Measurements from ENCODE around the gene EIF2AK2.

DNA sequence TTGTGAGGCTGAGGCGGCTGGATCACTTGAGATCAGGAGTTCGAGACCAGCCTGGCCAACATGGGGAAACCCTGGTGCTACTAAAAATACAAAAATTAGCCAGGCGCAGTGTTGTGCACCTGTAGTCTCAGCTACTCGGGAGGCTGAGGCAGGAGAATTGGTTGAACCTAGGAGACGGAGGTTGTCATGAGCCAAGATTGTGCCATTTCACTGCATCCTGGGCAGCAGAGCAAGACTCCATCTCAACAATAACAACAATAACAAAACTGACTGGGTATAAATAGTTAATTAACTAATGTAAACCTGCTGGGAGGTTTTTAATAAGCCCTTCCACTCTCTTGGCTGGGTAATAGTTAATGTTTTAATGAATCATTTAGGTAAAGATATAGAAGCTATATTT lies 23.9 kb upstream of the EIF2AK2 start:
- TF ChIP-seq, protein P1, sequence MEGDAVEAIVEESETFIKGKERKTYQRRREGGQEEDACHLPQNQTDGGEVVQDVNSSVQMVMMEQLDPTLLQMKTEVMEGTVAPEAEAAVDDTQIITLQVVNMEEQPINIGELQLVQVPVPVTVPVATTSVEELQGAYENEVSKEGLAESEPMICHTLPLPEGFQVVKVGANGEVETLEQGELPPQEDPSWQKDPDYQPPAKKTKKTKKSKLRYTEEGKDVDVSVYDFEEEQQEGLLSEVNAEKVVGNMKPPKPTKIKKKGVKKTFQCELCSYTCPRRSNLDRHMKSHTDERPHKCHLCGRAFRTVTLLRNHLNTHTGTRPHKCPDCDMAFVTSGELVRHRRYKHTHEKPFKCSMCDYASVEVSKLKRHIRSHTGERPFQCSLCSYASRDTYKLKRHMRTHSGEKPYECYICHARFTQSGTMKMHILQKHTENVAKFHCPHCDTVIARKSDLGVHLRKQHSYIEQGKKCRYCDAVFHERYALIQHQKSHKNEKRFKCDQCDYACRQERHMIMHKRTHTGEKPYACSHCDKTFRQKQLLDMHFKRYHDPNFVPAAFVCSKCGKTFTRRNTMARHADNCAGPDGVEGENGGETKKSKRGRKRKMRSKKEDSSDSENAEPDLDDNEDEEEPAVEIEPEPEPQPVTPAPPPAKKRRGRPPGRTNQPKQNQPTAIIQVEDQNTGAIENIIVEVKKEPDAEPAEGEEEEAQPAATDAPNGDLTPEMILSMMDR (IDR thresholded peaks at IDR 0.05) = no peak
- no peak for TF ChIP-seq POLR2AphosphoS5 (IDR thresholded peaks at IDR 0.05)

Measured in stomach (tissue), 4 donors.